GM21619 (cell line): Measurements from ENCODE around the gene MPEG1.
A peak's percentile ranks its signal among the peaks of the same experiment; 100 is the strongest.

Source experiments
- ATAC-seq: cut with Tn5 transposase; IDR thresholded peaks from one replicate; pipeline ENCODE4 v1.9.1; 2021; ENCODE audit not compliant: unreplicated experiment

The MPEG1 gene

DNA sequence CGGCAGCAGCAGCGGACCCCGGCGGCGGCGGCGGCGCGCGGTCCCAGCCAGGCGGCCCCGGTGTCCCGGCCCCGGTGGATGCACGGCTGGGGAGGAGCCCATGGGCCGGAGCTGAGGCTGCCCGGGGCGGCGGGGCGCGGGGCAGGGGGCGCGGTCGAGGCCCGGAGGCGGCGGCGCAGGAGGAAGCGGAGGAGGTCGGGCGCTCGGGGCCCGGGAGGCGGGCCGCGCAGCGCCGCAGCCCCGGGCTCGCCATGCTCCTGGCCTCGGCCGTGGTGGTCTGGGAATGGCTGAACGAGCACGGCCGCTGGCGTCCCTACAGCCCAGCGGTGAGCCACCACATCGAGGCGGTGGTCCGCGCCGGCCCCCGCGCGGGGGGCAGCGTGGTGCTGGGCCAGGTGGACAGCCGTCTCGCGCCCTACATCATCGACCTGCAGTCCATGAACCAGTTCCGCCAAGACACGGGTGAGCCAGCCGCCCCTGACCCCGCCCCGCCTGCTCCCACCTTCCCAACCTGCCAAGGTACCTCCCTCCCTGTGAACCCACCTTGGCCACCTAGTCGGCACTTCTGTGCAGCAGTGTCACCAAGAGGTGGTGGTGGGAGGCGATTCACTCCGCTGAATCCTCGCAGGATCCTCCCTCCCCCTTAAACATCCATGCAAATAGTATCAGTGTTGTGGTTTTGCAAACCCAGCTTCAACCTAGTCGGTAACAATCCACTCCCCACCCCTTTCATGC is 40.2 kb downstream of the MPEG1 start:
- peak; percentile 27 for ATAC-seq

DNA sequence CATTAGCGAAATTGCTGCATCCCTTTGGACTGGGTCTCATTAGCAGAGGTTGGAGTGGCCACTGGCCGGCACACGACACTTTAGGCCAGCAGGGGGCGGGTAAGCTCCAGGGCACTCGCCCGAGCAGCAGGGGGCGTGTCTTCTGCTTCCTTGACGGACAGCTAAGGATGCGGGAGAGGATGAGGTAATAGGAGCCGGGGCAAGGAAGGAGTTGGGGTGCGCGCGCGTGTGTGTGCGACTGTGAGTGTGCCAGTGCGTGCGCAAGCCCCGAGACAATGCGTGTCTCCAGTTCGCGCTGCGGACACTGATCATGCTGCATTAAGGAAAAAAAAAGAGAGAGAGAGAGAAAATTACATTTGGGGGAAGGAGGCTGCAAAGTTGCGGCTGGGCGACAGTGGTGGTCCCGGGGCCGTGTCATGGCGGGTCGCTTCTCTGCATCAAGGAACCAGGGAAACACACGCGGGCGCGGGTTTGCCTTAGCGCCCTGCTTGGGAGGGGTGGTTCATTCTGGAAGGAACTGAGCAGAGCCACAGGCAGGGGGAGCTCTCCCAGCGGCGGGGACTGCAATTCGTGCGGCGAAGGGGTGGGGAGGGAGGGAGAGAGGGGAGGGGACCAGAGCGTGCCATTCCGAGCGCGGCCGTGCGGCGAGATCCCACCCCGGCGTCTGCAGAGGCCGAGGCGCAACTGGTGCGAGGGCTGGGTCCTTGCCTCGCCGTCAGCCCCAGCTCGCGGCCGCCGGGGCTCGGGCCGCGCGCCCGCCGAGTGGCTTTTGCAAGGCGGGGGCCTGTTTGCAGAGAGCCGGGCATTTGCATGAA is 41.0 kb downstream of the MPEG1 start, which contains the start of gene DTX4:
TSS of gene DTX4 (plus strand) at position 625 of the 815 bp plus-strand sequence. CDS start 464 bp downstream, outside the sequence.
- peak; percentile 74 for ATAC-seq

DNA sequence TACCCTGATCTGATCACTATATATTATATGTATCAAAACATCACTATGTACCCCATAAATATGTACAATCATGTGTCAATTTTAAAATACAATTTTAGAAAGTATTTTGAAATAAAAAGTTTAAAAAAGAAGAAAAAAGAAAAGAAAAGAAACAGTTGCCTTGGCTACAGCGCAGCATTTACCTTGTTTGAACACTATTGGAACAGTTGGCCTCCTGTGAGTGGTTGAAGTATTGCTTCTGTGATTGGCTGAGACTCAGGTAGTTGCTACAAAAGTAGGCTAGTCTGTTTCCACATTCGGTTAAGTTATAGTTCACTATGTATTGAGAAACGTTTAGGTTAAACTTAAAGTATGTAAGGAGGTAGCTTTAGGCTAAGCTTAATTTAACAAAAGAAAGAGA is 48.7 kb downstream of the MPEG1 start:
- no peak for ATAC-seq
